VCaP (cell line): Measurements from ENCODE around the gene FARP2.

ENCODE experiments used
- H3K27ac ChIP-seq: fragments of 450-650 bp; 2 replicates; pipeline ENCODE4 v1.5.1; 2017
- CTCF ChIP-seq: fragments of 450-650 bp; conservative IDR thresholded peaks from 2 replicates; pipeline ENCODE4 v1.5.1; 2017; ENCODE audit warnings: mild to moderate bottlenecking, moderate library complexity

Gene FARP2

GRCh38 chr2:241498115-241499070 lies 142.3 kb downstream of the FARP2 start:
- TF ChIP-seq CTCF: no peak
- no peak overlapping the region for H3K27ac ChIP-seq

GRCh38 chr2:241499146-241499965 lies 143.3 kb downstream of the FARP2 start:
- no peak for TF ChIP-seq CTCF
- H3K27ac ChIP-seq: no peak overlapping the region

- no peak for TF ChIP-seq CTCF
- H3K27ac ChIP-seq: no peak overlapping the region
These were observed 143.9 kb downstream of the FARP2 start for GRCh38 chr2:241500016-241500415.

GRCh38 chr2:241500431-241500975 lies 144.4 kb downstream of the FARP2 start:
- TF ChIP-seq CTCF: no peak
- no peak overlapping the region for H3K27ac ChIP-seq

GRCh38 chr2:241501099-241501541 lies 145.0 kb downstream of the FARP2 start:
- no peak for TF ChIP-seq CTCF
- no peak overlapping the region for H3K27ac ChIP-seq

GRCh38 chr2:241501551-241501950 lies 145.5 kb downstream of the FARP2 start:
- H3K27ac ChIP-seq: no peak overlapping the region
- no peak for TF ChIP-seq CTCF

- no peak overlapping the region for H3K27ac ChIP-seq
- no peak for TF ChIP-seq CTCF
These were observed 146.2 kb downstream of the FARP2 start for GRCh38 chr2:241502281-241502680.
